H1 (cell line): ENCODE data around the gene USPL1. TPM values are rescaled to one million over a fixed set of nuclear protein-coding genes. Genes with fewer than 3 reads are reported as not detected.

Experiments
- CTCF ChIA-PET: fragments of 300-600 bp; sonication (Branson Sonifier 250); formaldehyde crosslinking; loops from one replicate; lab custom pipeline; 2021; ENCODE audit not compliant: partially characterized antibody; lab: Charles Lee
- POLR2A ChIA-PET: fragments of 300-600 bp; sonication (Branson Sonifier 250); formaldehyde crosslinking; loops from one replicate; lab custom pipeline; 2021; ENCODE audit warnings: inconsistent platforms; ENCODE audit not compliant: partially characterized antibody; lab: Charles Lee
- DNase-seq, 2 experiments: peaks; one replicate each; pipeline versions ENCODE4 v3.0.0 to v3.0.0-alpha.2; 2010 to 2022; ENCODE audit warnings: low spot score in 2 of 2, low read depth in 1 of 2, mixed read lengths in 1 of 2
- FAIRE-seq: peaks from 2 replicates; lab custom pipeline; 2011; peaks lifted over from hg19 to GRCh38; lab: Jason Lieb, UNC
- H2AFZ ChIP-seq: 2 replicates; pipeline ENCODE4 v1.8.1; 2012; ENCODE audit warnings: low read length, inconsistent platforms
- H2AK5ac ChIP-seq: 2 replicates; pipeline ENCODE4 v1.6.1; 2013; ENCODE audit warnings: low read depth, low read length
- H2BK120ac ChIP-seq: replicated peaks from 2 replicates; pipeline ENCODE3; 2013; ENCODE audit warnings: low read depth, low read length, inconsistent platforms
- H2BK12ac ChIP-seq: 2 replicates; pipeline ENCODE4 v1.6.1; 2013; ENCODE audit warnings: low read depth, low read length
- H2BK15ac ChIP-seq: 2 replicates; pipeline ENCODE4 v1.6.1; 2013; ENCODE audit warnings: low read length
- H2BK20ac ChIP-seq: 2 replicates; pipeline ENCODE4 v1.6.1; 2013; ENCODE audit warnings: low read length
- H2BK5ac ChIP-seq: 2 replicates; pipeline ENCODE4 v1.6.1; 2013; ENCODE audit warnings: low read depth, low read length
- H3K14ac ChIP-seq: 2 replicates; pipeline ENCODE4 v1.6.1; 2013; ENCODE audit warnings: inconsistent platforms; ENCODE audit not compliant: insufficient read length
- H3K18ac ChIP-seq: 2 replicates; pipeline ENCODE4 v1.6.1; 2013; ENCODE audit warnings: low read length; ENCODE audit errors: extremely low read depth
- H3K23ac ChIP-seq: 2 replicates; pipeline ENCODE4 v1.6.1; 2013; ENCODE audit warnings: inconsistent platforms; ENCODE audit not compliant: insufficient read length
- H3K23me2 ChIP-seq: 2 replicates; pipeline ENCODE4 v1.6.1; 2013; ENCODE audit warnings: low read depth, low read length
- H3K27ac ChIP-seq: 2 replicates; pipeline ENCODE4 v1.6.1; 2011; ENCODE audit warnings: low read depth, low read length, inconsistent platforms
- H3K27me3 ChIP-seq, 4 experiments: replicated peaks in 1 of 4; 1 replicate in 1 of 4; 2 replicates in 3 of 4; pipeline versions ENCODE4 v1.6.1 to v1.8.1; 2011 to 2013; ENCODE audit warnings: low read length in 3 of 4, mild to moderate bottlenecking in 3 of 4, inconsistent platforms in 2 of 4, mixed read lengths in 2 of 4, moderate library complexity in 1 of 4; ENCODE audit not compliant: control insufficient read depth in 3 of 4, insufficient read depth in 3 of 4; ENCODE audit errors: extremely low read depth in 1 of 4
- H3K36me3 ChIP-seq, 4 experiments: 2 replicates each; pipeline versions ENCODE4 v1.6.1 to v1.8.1; 2011 to 2013; ENCODE audit warnings: mild to moderate bottlenecking in 4 of 4, low read length in 3 of 4, moderate library complexity in 2 of 4, control low read depth in 1 of 4, inconsistent platforms in 1 of 4; ENCODE audit not compliant: insufficient read depth in 4 of 4, control insufficient read depth in 2 of 4
- H3K4ac ChIP-seq: replicated peaks from 2 replicates; pipeline ENCODE3; 2013; ENCODE audit warnings: low read length, low read depth, mixed read lengths, inconsistent platforms; ENCODE audit not compliant: insufficient read length
- H3K4me1 ChIP-seq, 4 experiments: replicated peaks in 1 of 4; 1 replicate in 1 of 4; 2 replicates in 3 of 4; pipeline versions ENCODE4 v1.6.1 to v1.8.1; 2011 to 2013; ENCODE audit warnings: low read length in 3 of 4, inconsistent platforms in 2 of 4, mixed read lengths in 1 of 4; ENCODE audit not compliant: insufficient read depth in 4 of 4, control insufficient read depth in 3 of 4
- H3K4me2 ChIP-seq, 2 experiments: 2 replicates each; pipeline versions ENCODE4 v1.6.1 to v1.8.1; 2011 to 2013; ENCODE audit warnings: low read depth in 2 of 2, low read length in 2 of 2, control low read depth in 1 of 2, inconsistent platforms in 1 of 2, mild to moderate bottlenecking in 1 of 2; ENCODE audit not compliant: insufficient read depth in 1 of 2
- H3K4me3 ChIP-seq, 4 experiments: fragments of 200-600, 300-600 bp in 1 of 4; sonication (generic), shearing (Covaris generic), sonication (Bioruptor Twin) in 1 of 4; 2 replicates each; pipeline versions ENCODE4 v1.5.1 to v1.8.1; 2011 to 2016; ENCODE audit warnings: low read length in 4 of 4, low read depth in 3 of 4, control low read depth in 2 of 4, inconsistent platforms in 2 of 4, mild to moderate bottlenecking in 2 of 4, mixed read lengths in 1 of 4, moderate library complexity in 1 of 4; ENCODE audit not compliant: insufficient read depth in 2 of 4; ENCODE audit errors: extremely low read depth in 1 of 4
- H3K56ac ChIP-seq: replicated peaks from 2 replicates; pipeline ENCODE3; 2013; ENCODE audit warnings: low read depth, mild to moderate bottlenecking, mixed read lengths, low read length, inconsistent platforms; ENCODE audit not compliant: insufficient read length
- H3K79me1 ChIP-seq: 2 replicates; pipeline ENCODE4 v1.6.1; 2013; ENCODE audit warnings: low read depth, low read length, control low read depth
- H3K79me2 ChIP-seq, 2 experiments: 2 replicates each; pipeline versions ENCODE4 v1.6.1 to v1.8.1; 2012 to 2013; ENCODE audit warnings: low read length in 2 of 2, mild to moderate bottlenecking in 2 of 2, inconsistent platforms in 1 of 2; ENCODE audit not compliant: insufficient read depth in 2 of 2, control insufficient read depth in 1 of 2
- H3K9ac ChIP-seq, 4 experiments: replicated peaks in 1 of 4; 1 replicate in 1 of 4; 2 replicates in 3 of 4; pipeline versions ENCODE4 v1.6.1 to v1.8.1; 2011 to 2013; ENCODE audit warnings: low read depth in 3 of 4, low read length in 3 of 4, control low read depth in 2 of 4, mild to moderate bottlenecking in 2 of 4, moderate library complexity in 2 of 4, inconsistent platforms in 1 of 4; ENCODE audit errors: extremely low read depth in 1 of 4
- H3K9me3 ChIP-seq, 2 experiments: 2 replicates each; pipeline versions ENCODE4 v1.6.1 to v1.8.1; 2012 to 2013; ENCODE audit warnings: mild to moderate bottlenecking in 2 of 2, moderate library complexity in 2 of 2, control low read depth in 1 of 2, inconsistent platforms in 1 of 2, low read depth in 1 of 2, low read length in 1 of 2, mixed read lengths in 1 of 2; ENCODE audit not compliant: insufficient read depth in 2 of 2
- H4K20me1 ChIP-seq, 2 experiments: replicated peaks in 1 of 2; 2 replicates each; pipeline versions ENCODE3 to v1.8.1; 2011 to 2013; ENCODE audit warnings: inconsistent platforms in 2 of 2, low read length in 2 of 2, mild to moderate bottlenecking in 1 of 2; ENCODE audit not compliant: insufficient read depth in 2 of 2, control insufficient read depth in 1 of 2
- H4K5ac ChIP-seq: 2 replicates; pipeline ENCODE4 v1.6.1; 2013; ENCODE audit warnings: low read length, low read depth, mixed read lengths, inconsistent platforms; ENCODE audit not compliant: insufficient read length
- H4K8ac ChIP-seq: 2 replicates; pipeline ENCODE4 v1.8.0; 2013; ENCODE audit warnings: mild to moderate bottlenecking, moderate library complexity, low read length, inconsistent platforms; ENCODE audit not compliant: insufficient read depth; ENCODE audit errors: extremely low read depth
- H4K91ac ChIP-seq: replicated peaks from 2 replicates; pipeline ENCODE3; 2013; ENCODE audit warnings: low read length, mixed read lengths, inconsistent platforms; ENCODE audit not compliant: insufficient read length
- POLR2A ChIP-seq, 2 experiments: IDR thresholded peaks; 1 replicate in 1 of 2; 2 replicates in 1 of 2; pipeline ENCODE4 v1.6.1; 2011; ENCODE audit warnings: low read depth in 2 of 2, low read length in 2 of 2, mild to moderate bottlenecking in 2 of 2; ENCODE audit errors: control extremely low read depth in 1 of 2
- RBBP5 ChIP-seq: IDR thresholded peaks from 2 replicates; pipeline ENCODE4 v1.7.1; 2012; ENCODE audit warnings: low read depth, mild to moderate bottlenecking, inconsistent platforms, low read length, moderate library complexity, borderline replicate concordance
- SP1 ChIP-seq: IDR thresholded peaks from 2 replicates; pipeline ENCODE4 v1.6.1; 2011; ENCODE audit warnings: low read depth, low read length
- WGBS, 2 experiments: shearing (Covaris generic) in 1 of 2; methylation state at CpG; one replicate each; pipeline versions ENCODE4 v1.1.6 to v1.1.7; 2013 to 2015; ENCODE audit warnings: low lambda C conversion rate in 2 of 2, mixed read lengths in 2 of 2, inconsistent platforms in 1 of 2, low coverage in 1 of 2, missing lambda C conversion rate in 1 of 2; ENCODE audit not compliant: insufficient replicate concordance in 2 of 2, insufficient coverage in 1 of 2, insufficient read length in 1 of 2; ENCODE audit errors: extremely low coverage in 1 of 2, missing lambda C conversion rate in 1 of 2; 5-methylcytosine and 5-hydroxymethylcytosine counted together
- polyA plus RNA-seq, 7 experiments: library from polyadenylated mRNA; depleted of rRNA in 3 of 7; stranded (reverse) in 5 of 7; unstranded in 2 of 7; fragments of >200 nt in 5 of 7; fragments of 200-250 nt in 2 of 7; gene quantifications; 1 replicate in 5 of 7; 2 replicates in 1 of 7; 4 replicates in 1 of 7; pipeline versions ENCODE4 v1.2.1 to v1.2.3, GENCODE V29; 2011 to 2013; ENCODE audit warnings: missing spikeins in 2 of 7, mixed read lengths in 2 of 7
- total RNA-seq: library from RNA; stranded (reverse); fragmentation: NEBNext Ultra II Directional; extraction: Animal tissue kit (Norgen Biotek cat#: 25700); gene quantifications from 2 replicates; pipeline ENCODE4 v1.2.1, GENCODE V29; 2021

Gene USPL1
- total and polyA plus RNA-seq, 2 of the 8 experiments (the other 6 are each of a cell fraction or from before 2014, with no cell fraction given), result 6.3 to 17.1 TPM

DNA sequence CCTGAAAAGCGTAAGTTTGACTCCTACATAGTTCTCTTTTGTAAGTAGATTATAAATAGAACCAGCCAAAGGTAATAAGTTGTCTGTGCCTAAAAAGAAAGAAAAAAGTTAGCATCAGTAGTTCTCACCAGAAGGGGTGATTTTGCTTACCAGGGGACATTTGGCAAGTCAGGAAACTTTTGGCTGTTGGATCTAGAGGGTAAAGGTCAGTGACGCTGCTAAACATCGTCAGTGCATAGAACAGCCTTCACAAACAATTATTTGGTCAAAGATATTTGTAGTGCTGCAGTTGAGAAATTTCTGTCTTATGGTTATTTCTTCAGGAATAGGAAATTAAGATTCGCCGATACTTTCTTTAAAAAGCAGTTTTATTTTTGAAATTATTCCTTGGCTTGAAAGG is 2.0 kb downstream of the USPL1 start:
- 0 out of 7 replicates have a peak, but pooled peaks cover 0 to 3% (median 1%) of the 10 kb centered on the region in 4 experiments for H3K4me1 ChIP-seq
- H2AK5ac ChIP-seq, result no peak overlapping the region
- H3K9me3 ChIP-seq, result no peaks in the 10 kb centered on the region
- H2AFZ ChIP-seq, result no peak overlapping the region
- H4K5ac ChIP-seq, result no peak overlapping the region
- H3K23ac ChIP-seq, result no peak overlapping the region
- ChIA-PET POLR2A (no interaction called here), CTCF (no interaction called here)
- peaks cover 0 to 17% (median 6%) of the 10 kb centered on the region in 4 experiments; a peak in 6 of 8 replicates for H3K36me3 ChIP-seq
- no peak for FAIRE-seq
- no peak overlapping the region for H2BK20ac ChIP-seq
- peaks cover 16 to 82% of the 10 kb centered on the region in 2 experiments for H3K79me2 ChIP-seq
- peaks cover 2% of the 10 kb centered on the region; the same call in 1 of the 2 replicates for H3K79me1 ChIP-seq
- no peak overlapping the region for H3K56ac ChIP-seq
- H3K18ac ChIP-seq, result no peak overlapping the region
- H4K20me1 ChIP-seq, result peaks cover 0 to 8% of the 10 kb centered on the region in 2 experiments
- H3K27me3 ChIP-seq, result no peaks in the 10 kb centered on the region
- H2BK120ac ChIP-seq, result no peak overlapping the region
- no peak for DNase-seq
- no peak overlapping the region for H4K91ac ChIP-seq
- no peak overlapping the region for H3K27ac ChIP-seq
- peak overlapping the region; percentile 33 to 91; a peak in 3 of 4 replicates for H3K4me2 ChIP-seq
- no peak overlapping the region for H2BK12ac ChIP-seq
- no peak overlapping the region for H3K14ac ChIP-seq
- H4K8ac ChIP-seq, result no peak overlapping the region
- H3K9ac ChIP-seq, result no peak overlapping the region
- H2BK15ac ChIP-seq, result no peak overlapping the region
- WGBS, 2 experiments, result 92% methylated on average over 5 of the region's 5 CpGs; no CpG with 5 or more reads in 1 of the 2 experiments
- H3K4me3 ChIP-seq, result peak overlapping the region in 1 of 4 experiments; percentile 91; a peak in 2 of 8 replicates
- TF ChIP-seq POLR2A (IDR thresholded peaks at IDR 0.05; ENCODE audit: control extremely low read depth in 1 of 2, low read depth in 2 of 2, low read length in 2 of 2) (no peak), SP1 (no peak), RBBP5 (no peak)
- H2BK5ac ChIP-seq, result no peak overlapping the region
- no peak overlapping the region for H3K4ac ChIP-seq
- H3K23me2 ChIP-seq, result peaks cover 13% of the 10 kb centered on the region
